IMR-90 (cell line): ENCODE data around the gene ILF3. TPM values are rescaled to one million over a fixed set of nuclear protein-coding genes. Genes with fewer than 3 reads are reported as not detected.

ENCODE experiments used
- ATAC-seq: fragments of 200-7000 bp; cut with Tn5 transposase; 2 replicates; pipeline ENCODE4 v1.9.1; 2020; ENCODE audit warnings: low read depth, mild to moderate bottlenecking, moderate library complexity
- Bru-seq: library from RNA; stranded (reverse); fragments of 400-500 nt; gene quantifications from one replicate; lab custom pipeline; 2021; lab: Mats Ljungman, UMichigan
- BruChase-seq, 2 experiments: library from RNA; stranded (reverse); fragments of 400-500 nt; gene quantifications; one replicate each; lab custom pipeline; 2021; lab: Mats Ljungman, UMichigan
- BruUV-seq: library from RNA; stranded (reverse); fragments of 400-500 nt; replicated peaks from 2 replicates; lab custom pipeline; 2021; lab: Mats Ljungman, UMichigan
- CTCF ChIA-PET: fragments of 300-600 bp; formaldehyde crosslinking; extraction: SDS; loops from one replicate; lab custom pipeline; 2021; ENCODE audit warnings: antibody characterized with exemption; lab: Yijun Ruan, JAX
- POLR2A ChIA-PET: fragments of 300-600 bp; sonication (Branson Sonifier 250); formaldehyde crosslinking; loops from one replicate; lab custom pipeline; 2022; ENCODE audit warnings: antibody characterized with exemption; ENCODE audit not compliant: unreplicated experiment; lab: Charles Lee
- DNase-seq: peaks from one replicate; pipeline ENCODE4 v3.0.0; 2013
- H2AFZ ChIP-seq: replicated peaks from 2 replicates; pipeline ENCODE3; 2013; ENCODE audit warnings: low read length, mild to moderate bottlenecking; ENCODE audit not compliant: poor library complexity
- H2AK5ac ChIP-seq: 2 replicates; pipeline ENCODE4 v1.6.1; 2013; ENCODE audit warnings: low read depth, low read length, inconsistent platforms
- H2AK9ac ChIP-seq: replicated peaks from 2 replicates; pipeline ENCODE3; 2013; ENCODE audit warnings: mild to moderate bottlenecking, low read depth, low read length, moderate library complexity; ENCODE audit not compliant: poor library complexity
- H2BK120ac ChIP-seq: 2 replicates; pipeline ENCODE4 v1.6.1; 2013; ENCODE audit warnings: low read depth, low read length, inconsistent platforms
- H2BK15ac ChIP-seq: 3 replicates; pipeline ENCODE4 v1.6.1; 2013; ENCODE audit warnings: low read depth, low read length, inconsistent platforms
- H2BK20ac ChIP-seq: 2 replicates; pipeline ENCODE4 v1.6.1; 2013; ENCODE audit warnings: low read depth, mild to moderate bottlenecking, inconsistent platforms, low read length, moderate library complexity
- H2BK5ac ChIP-seq: 2 replicates; pipeline ENCODE4 v1.6.1; 2013; ENCODE audit warnings: mild to moderate bottlenecking, low read depth, low read length, inconsistent platforms; ENCODE audit not compliant: poor library complexity, severe bottlenecking
- H3K14ac ChIP-seq: replicated peaks from 2 replicates; pipeline ENCODE4 v1.6.1; 2013; ENCODE audit warnings: low read depth, low read length, inconsistent platforms
- H3K18ac ChIP-seq: 2 replicates; pipeline ENCODE4 v1.6.1; 2013; ENCODE audit warnings: low read depth, low read length, control low read depth
- H3K23ac ChIP-seq: 2 replicates; pipeline ENCODE4 v1.6.1; 2013; ENCODE audit warnings: low read depth, low read length, inconsistent platforms
- H3K27ac ChIP-seq: 2 replicates; pipeline ENCODE4 v1.5.1; 2013; ENCODE audit warnings: mild to moderate bottlenecking, control low read depth, low read length; ENCODE audit not compliant: insufficient read depth
- H3K27me3 ChIP-seq: 2 replicates; pipeline ENCODE4 v1.6.1; 2013; ENCODE audit warnings: low read length; ENCODE audit not compliant: control insufficient read depth, insufficient read depth
- H3K36me3 ChIP-seq: 2 replicates; pipeline ENCODE4 v1.6.1; 2013; ENCODE audit warnings: low read length, mixed read lengths; ENCODE audit not compliant: control insufficient read depth, insufficient read depth
- H3K4ac ChIP-seq: 2 replicates; pipeline ENCODE4 v1.6.1; 2013; ENCODE audit warnings: low read depth, low read length, inconsistent platforms
- H3K4me1 ChIP-seq: 2 replicates; pipeline ENCODE4 v1.6.1; 2013; ENCODE audit warnings: low read length, mixed read lengths; ENCODE audit not compliant: control insufficient read depth, insufficient read depth
- H3K4me2 ChIP-seq: 2 replicates; pipeline ENCODE4 v1.6.1; 2013; ENCODE audit warnings: low read depth, mild to moderate bottlenecking, control low read depth, low read length, moderate library complexity
- H3K4me3 ChIP-seq: 2 replicates; pipeline ENCODE4 v1.5.1; 2013; ENCODE audit warnings: low read depth, mild to moderate bottlenecking, control low read depth, low read length, moderate library complexity; ENCODE audit not compliant: insufficient read depth
- H3K56ac ChIP-seq: 2 replicates; pipeline ENCODE4 v1.6.1; 2013; ENCODE audit warnings: low read length, inconsistent platforms; ENCODE audit not compliant: insufficient read depth; ENCODE audit errors: extremely low read depth
- H3K79me1 ChIP-seq, 2 experiments: 2 replicates each; pipeline ENCODE4 v1.6.1; 2013; ENCODE audit warnings: low read length in 2 of 2, inconsistent platforms in 1 of 2, low read depth in 1 of 2
- H3K9ac ChIP-seq: 2 replicates; pipeline ENCODE4 v1.6.1; 2013; ENCODE audit warnings: low read depth, low read length, control low read depth
- H3K9me1 ChIP-seq: 2 replicates; pipeline ENCODE4 v1.6.1; 2013; ENCODE audit warnings: low read length, inconsistent platforms; ENCODE audit not compliant: insufficient read depth
- H3K9me3 ChIP-seq: 2 replicates; pipeline ENCODE4 v1.6.1; 2013; ENCODE audit warnings: low read length; ENCODE audit not compliant: control insufficient read depth, insufficient read depth
- H4K20me1 ChIP-seq: 2 replicates; pipeline ENCODE4 v1.6.1; 2013; ENCODE audit warnings: low read length, inconsistent platforms; ENCODE audit not compliant: insufficient read depth
- H4K5ac ChIP-seq: 2 replicates; pipeline ENCODE4 v1.6.1; 2013; ENCODE audit warnings: mild to moderate bottlenecking, low read depth, low read length, control low read depth
- H4K8ac ChIP-seq, 2 experiments: 2 replicates each; pipeline ENCODE4 v1.6.1; 2013; ENCODE audit warnings: low read depth in 2 of 2, low read length in 2 of 2, control low read depth in 1 of 2, inconsistent platforms in 1 of 2
- H4K91ac ChIP-seq: 2 replicates; pipeline ENCODE4 v1.6.1; 2013; ENCODE audit warnings: low read depth, low read length, inconsistent platforms; ENCODE audit not compliant: insufficient read depth
- FOS ChIP-seq: fragments of 150-350 bp; IDR thresholded peaks from 2 replicates; pipeline ENCODE4 v1.6.1; 2016; ENCODE audit warnings: low read depth, low read length
- MXI1 ChIP-seq: IDR thresholded peaks from 2 replicates; pipeline ENCODE4 v1.6.1; 2012; ENCODE audit warnings: low read depth, mild to moderate bottlenecking, low read length, moderate library complexity, borderline replicate concordance
- NFE2L2 ChIP-seq: fragments of 150-350 bp; IDR thresholded peaks from 2 replicates; pipeline ENCODE4 v1.6.1; 2016; ENCODE audit warnings: low read depth, mild to moderate bottlenecking, low read length
- POLR2A ChIP-seq: IDR thresholded peaks from 2 replicates; pipeline ENCODE4 v1.6.1; 2012; ENCODE audit warnings: mild to moderate bottlenecking, low read depth, low read length
- RAD21 ChIP-seq: IDR thresholded peaks from 2 replicates; pipeline ENCODE4 v1.6.1; 2012; ENCODE audit warnings: low read length, improper control_type of control experiment
- RCOR1 ChIP-seq: IDR thresholded peaks from 2 replicates; pipeline ENCODE4 v1.6.1; 2012; ENCODE audit warnings: mild to moderate bottlenecking, low read length, improper control_type of control experiment; ENCODE audit not compliant: insufficient replicate concordance
- RFX5 ChIP-seq: IDR thresholded peaks from 2 replicates; pipeline ENCODE4 v1.8.0; 2012; ENCODE audit warnings: low read depth, mild to moderate bottlenecking, low read length, moderate library complexity
- SMC3 ChIP-seq: fragments of 150-350 bp; IDR thresholded peaks from 2 replicates; pipeline ENCODE4 v1.6.1; 2016; ENCODE audit warnings: low read depth, mild to moderate bottlenecking, antibody characterized with exemption, low read length, moderate library complexity
- USF2 ChIP-seq: fragments of 150-350 bp; IDR thresholded peaks from 2 replicates; pipeline ENCODE4 v1.6.1; 2017; ENCODE audit warnings: mild to moderate bottlenecking, antibody characterized with exemption, low read length, low read depth
- WGBS, 2 experiments: methylation state at CpG; one replicate each; pipeline versions ENCODE4 v1.1.5 to v1.1.7; 2013; ENCODE audit warnings: missing lambda C conversion rate in 2 of 2; ENCODE audit not compliant: insufficient read length in 1 of 2; ENCODE audit errors: extremely low coverage in 2 of 2; 5-methylcytosine and 5-hydroxymethylcytosine counted together
- dilution Hi-C: fragments of 300-500 bp; cut with HindIII; formaldehyde crosslinking; loops from one replicate; pipeline ENCODE4 v1.14.3; 2018; ENCODE audit warnings: low sequenced_read_pairs; ENCODE audit not compliant: unreplicated experiment
- in situ Hi-C: fragments of 300-500 bp; cut with MboI; formaldehyde crosslinking; loops from 3 replicates; pipeline ENCODE4 v1.14.3; 2019; ENCODE audit warnings: low sequenced_read_pairs, inconsistent platforms, mixed read lengths
- intact Hi-C: fragments of 100-400 bp; cut with micrococcal nuclease; formaldehyde crosslinking; loops from 2 replicates; pipeline ENCODE4 v1.10.0; 2022
- long read RNA-seq: library from polyadenylated mRNA; unstranded; transcript quantifications from one replicate; pipeline ENCODE4 v2.0.0, GENCODE V29; 2021; ENCODE audit not compliant: unreplicated experiment
- polyA plus RNA-seq, 3 experiments: library from polyadenylated mRNA; depleted of rRNA; stranded (reverse); fragments of >200 nt; gene quantifications; 2 replicates each; pipeline ENCODE4 v1.2.3, GENCODE V29; 2012; ENCODE audit warnings: low replicate concordance in 1 of 3
- total RNA-seq: library from RNA; depleted of rRNA; stranded (reverse); fragments of >200 nt; gene quantifications from 2 replicates; pipeline ENCODE4 v1.2.3, GENCODE V29; 2012; rRNA removed
- TF ChIP-seq, protein P1 (sequence below): conservative IDR thresholded peaks from 2 replicates; pipeline ENCODE4 v1.5.1; 2012; ENCODE audit warnings: mild to moderate bottlenecking, low read depth, low read length, improper control_type of control experiment

ILF3 gene
- total RNA-seq (95.3 and 120 TPM in 2 replicates), polyA plus RNA-seq (2012; rRNA removed) (155 and 166 TPM in 2 replicates), Bru-seq, nascent RNA (percentile 93 among the genes with signal in this experiment), BruChase-seq, experiment 1, labeled RNA remaining after a 6-hour chase (percentile 97 among the genes with signal in this experiment), BruChase-seq, experiment 2, labeled RNA remaining after a 2-hour chase (percentile 94 among the genes with signal in this experiment)
- 86.0 and 97.7 TPM in 2 replicates for polyA plus RNA-seq (2012; cell fraction: cytosol; rRNA removed)
- polyA plus RNA-seq (2012; cell fraction: nucleus; rRNA removed; ENCODE audit: low replicate concordance) = 521 and 599 TPM in 2 replicates
- long read RNA-seq, transcript ILF3-217 (18 exons, 2,622 nt) = major isoform, 13 of 166 reads
- long read RNA-seq, transcript ILF3-202 (18 exons, 3,671 nt) = major isoform, 13 of 166 reads
- long read RNA-seq, partial matches to known transcripts = 47 of 166 reads
- long read RNA-seq, other reads (novel, unspliced or antisense) = 93 of 166 reads

GRCh38 chr19:10653732-10654609, at the start of gene ILF3:
TSS of gene ILF3 (plus strand) at chr19:10654346. CDS start at chr19:10670606, 16,260 bp downstream.
- DNase-seq = peak; percentile 100
- peak; percentile 92 for ATAC-seq
- 0 out of 2 replicates have a peak, but pooled peaks cover 2% of the 10 kb centered on the region for H3K4me1 ChIP-seq
- H3K27me3 ChIP-seq = no peaks in the 10 kb centered on the region
- peak within 1 kb of the TSS; percentile 96 for H3K4ac ChIP-seq
- H3K4me2 ChIP-seq = peak within 1 kb of the TSS; percentile 95
- peak within 1 kb of the TSS; percentile 24; the same call in 1 of the 2 replicates for H2BK120ac ChIP-seq
- peak within 1 kb of the TSS; percentile 89 for H2AK5ac ChIP-seq
- in situ Hi-C loops = no loop called here
- peak within 1 kb of the TSS; percentile 35 to 97 for H4K8ac ChIP-seq
- H2AK9ac ChIP-seq = peak within 1 kb of the TSS; percentile 100
- H3K14ac ChIP-seq = peak within 1 kb of the TSS; percentile 97
- H4K5ac ChIP-seq = peak within 1 kb of the TSS; percentile 88
- H3K4me3 ChIP-seq = peak within 1 kb of the TSS; percentile 89
- ChIA-PET POLR2A (no interaction called here), CTCF (no interaction called here)
- H3K9ac ChIP-seq = peak within 1 kb of the TSS; percentile 92
- no TSS peak for BruUV-seq
- peak within 1 kb of the TSS; percentile 91 for H3K56ac ChIP-seq
- H2AFZ ChIP-seq = peak within 1 kb of the TSS; percentile 97
- peaks cover 2% of the 10 kb centered on the region for H3K36me3 ChIP-seq
- peak within 1 kb of the TSS; percentile 91 for H3K23ac ChIP-seq
- no peak within 1 kb of the TSS for H2BK15ac ChIP-seq
- dilution Hi-C loops = no loop called here
- intact Hi-C loops = no loop called here
- H2BK20ac ChIP-seq = no peak within 1 kb of the TSS
- H3K18ac ChIP-seq = peak within 1 kb of the TSS; percentile 55; the same call in 1 of the 2 replicates
- 0% methylated on average over 39 of the region's 91 CpGs; no CpG with 5 or more reads in 1 of the 2 experiments for WGBS, 2 experiments
- peak within 1 kb of the TSS; percentile 85 for H3K27ac ChIP-seq
- peak within 1 kb of the TSS; percentile 93 for H4K91ac ChIP-seq
- H3K79me1 ChIP-seq = peaks cover 8 to 37% of the 10 kb centered on the region in 2 experiments; a peak in 3 of 4 replicates
- H3K9me3 ChIP-seq = no peaks in the 10 kb centered on the region
- peak within 1 kb of the TSS; percentile 87 for H2BK5ac ChIP-seq
- H3K9me1 ChIP-seq = 0 out of 2 replicates have a peak, but pooled peaks cover 3% of the 10 kb centered on the region
- H4K20me1 ChIP-seq = peaks cover 44% of the 10 kb centered on the region
- TF ChIP-seq USF2 (peak; percentile 99), MXI1 (0 out of 2 replicates have a peak, but pooled peaks have one; percentile 57), RAD21 (no peak), NFE2L2 (no peak), RFX5 (no peak), POLR2A (peak; percentile 93), RCOR1 (peak; percentile 56), FOS (peak; percentile 93), SMC3 (no peak)
- TF ChIP-seq, protein P1, sequence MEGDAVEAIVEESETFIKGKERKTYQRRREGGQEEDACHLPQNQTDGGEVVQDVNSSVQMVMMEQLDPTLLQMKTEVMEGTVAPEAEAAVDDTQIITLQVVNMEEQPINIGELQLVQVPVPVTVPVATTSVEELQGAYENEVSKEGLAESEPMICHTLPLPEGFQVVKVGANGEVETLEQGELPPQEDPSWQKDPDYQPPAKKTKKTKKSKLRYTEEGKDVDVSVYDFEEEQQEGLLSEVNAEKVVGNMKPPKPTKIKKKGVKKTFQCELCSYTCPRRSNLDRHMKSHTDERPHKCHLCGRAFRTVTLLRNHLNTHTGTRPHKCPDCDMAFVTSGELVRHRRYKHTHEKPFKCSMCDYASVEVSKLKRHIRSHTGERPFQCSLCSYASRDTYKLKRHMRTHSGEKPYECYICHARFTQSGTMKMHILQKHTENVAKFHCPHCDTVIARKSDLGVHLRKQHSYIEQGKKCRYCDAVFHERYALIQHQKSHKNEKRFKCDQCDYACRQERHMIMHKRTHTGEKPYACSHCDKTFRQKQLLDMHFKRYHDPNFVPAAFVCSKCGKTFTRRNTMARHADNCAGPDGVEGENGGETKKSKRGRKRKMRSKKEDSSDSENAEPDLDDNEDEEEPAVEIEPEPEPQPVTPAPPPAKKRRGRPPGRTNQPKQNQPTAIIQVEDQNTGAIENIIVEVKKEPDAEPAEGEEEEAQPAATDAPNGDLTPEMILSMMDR = no peak
